ENCODE results near the gene TRMT5. TPM values are rescaled to one million over a fixed set of nuclear protein-coding genes. Genes with fewer than 3 reads are reported as not detected.

Gene TRMT5
- total RNA-seq, 1 experiment from 2014 or later = 16.3 TPM

- no peak overlapping the region for H3K4me3 Mint-ChIP-seq (ENCODE audit: unreplicated experiment)
- no peaks in the 10 kb centered on the region for H3K9me3 Mint-ChIP-seq (ENCODE audit: unreplicated experiment)
- TF ChIP-seq, protein P1, sequence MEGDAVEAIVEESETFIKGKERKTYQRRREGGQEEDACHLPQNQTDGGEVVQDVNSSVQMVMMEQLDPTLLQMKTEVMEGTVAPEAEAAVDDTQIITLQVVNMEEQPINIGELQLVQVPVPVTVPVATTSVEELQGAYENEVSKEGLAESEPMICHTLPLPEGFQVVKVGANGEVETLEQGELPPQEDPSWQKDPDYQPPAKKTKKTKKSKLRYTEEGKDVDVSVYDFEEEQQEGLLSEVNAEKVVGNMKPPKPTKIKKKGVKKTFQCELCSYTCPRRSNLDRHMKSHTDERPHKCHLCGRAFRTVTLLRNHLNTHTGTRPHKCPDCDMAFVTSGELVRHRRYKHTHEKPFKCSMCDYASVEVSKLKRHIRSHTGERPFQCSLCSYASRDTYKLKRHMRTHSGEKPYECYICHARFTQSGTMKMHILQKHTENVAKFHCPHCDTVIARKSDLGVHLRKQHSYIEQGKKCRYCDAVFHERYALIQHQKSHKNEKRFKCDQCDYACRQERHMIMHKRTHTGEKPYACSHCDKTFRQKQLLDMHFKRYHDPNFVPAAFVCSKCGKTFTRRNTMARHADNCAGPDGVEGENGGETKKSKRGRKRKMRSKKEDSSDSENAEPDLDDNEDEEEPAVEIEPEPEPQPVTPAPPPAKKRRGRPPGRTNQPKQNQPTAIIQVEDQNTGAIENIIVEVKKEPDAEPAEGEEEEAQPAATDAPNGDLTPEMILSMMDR (IDR thresholded peaks at IDR 0.05; ENCODE audit: insufficient read depth in 1 of 2, low read depth in 1 of 2, low read length in 1 of 2, severe bottlenecking in 1 of 2, unreplicated experiment in 1 of 2) = no peak
- H3K27ac Mint-ChIP-seq (ENCODE audit: unreplicated experiment) = no peak overlapping the region
- H3K27me3 Mint-ChIP-seq (ENCODE audit: insufficient read depth, unreplicated experiment) = no peaks in the 10 kb centered on the region
- Histone ChIP-seq H3K36me3 (ENCODE audit: control insufficient read depth, insufficient read depth, low read length) (no peaks in the 10 kb centered on the region), H3K4me1 (no peaks in the 10 kb centered on the region), H3K9me3 (no peaks in the 10 kb centered on the region), H3K27me3 (replicated peaks; ENCODE audit: control insufficient read depth, insufficient read depth, low read length) (no peaks in the 10 kb centered on the region), H3K4me3 (ENCODE audit: low read depth, low read length) (no peak overlapping the region)
- no peaks in the 10 kb centered on the region for H3K4me1 Mint-ChIP-seq (ENCODE audit: low read depth, unreplicated experiment)
- ChIA-PET POLR2A (no interaction called here), CTCF (no interaction called here)
- no peak for DNase-seq
- no peaks in the 10 kb centered on the region for H3K36me3 Mint-ChIP-seq (ENCODE audit: insufficient read depth, unreplicated experiment)
- intact Hi-C loops (cut with micrococcal nuclease; ENCODE audit: unreplicated experiment) = no loop called here
- no TSS peak for BruUV-seq (replicated peaks)
These were observed 18.7 kb upstream of the TRMT5 start for GRCh38 chr14:60999536-60999935.

DNA sequence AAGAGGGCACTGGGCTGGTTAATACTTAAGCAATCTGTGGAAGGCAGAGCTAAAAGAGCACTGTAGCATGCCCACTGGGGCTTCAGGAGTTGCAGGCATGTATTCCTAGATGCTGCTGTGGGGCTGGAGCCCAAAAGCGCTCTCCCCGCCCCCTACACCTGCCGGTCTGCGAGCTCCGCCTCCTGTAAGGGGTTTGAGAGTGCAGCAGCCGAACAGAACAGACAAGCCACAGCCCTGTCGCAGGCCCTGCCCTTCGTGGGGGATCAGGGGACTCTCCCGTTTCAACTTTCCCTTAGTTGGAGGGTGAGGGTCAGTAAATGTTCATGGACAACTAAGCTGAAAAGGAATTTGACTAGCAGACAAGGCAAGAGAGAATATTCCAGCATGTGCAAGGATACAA, 17.7 kb upstream of the TRMT5 start:
- intact Hi-C loops (cut with micrococcal nuclease; ENCODE audit: unreplicated experiment) = no loop called here
- Histone ChIP-seq H3K4me1 (no peaks in the 10 kb centered on the region), H3K27me3 (replicated peaks; ENCODE audit: control insufficient read depth, insufficient read depth, low read length) (no peaks in the 10 kb centered on the region), H3K36me3 (ENCODE audit: control insufficient read depth, insufficient read depth, low read length) (no peaks in the 10 kb centered on the region), H3K9me3 (no peaks in the 10 kb centered on the region), H3K4me3 (ENCODE audit: low read depth, low read length) (no peak overlapping the region)
- no peaks in the 10 kb centered on the region for H3K36me3 Mint-ChIP-seq (ENCODE audit: insufficient read depth, unreplicated experiment)
- H3K4me1 Mint-ChIP-seq (ENCODE audit: low read depth, unreplicated experiment) = no peaks in the 10 kb centered on the region
- no peaks in the 10 kb centered on the region for H3K9me3 Mint-ChIP-seq (ENCODE audit: unreplicated experiment)
- no peak overlapping the region for H3K27ac Mint-ChIP-seq (ENCODE audit: unreplicated experiment)
- no peaks in the 10 kb centered on the region for H3K27me3 Mint-ChIP-seq (ENCODE audit: insufficient read depth, unreplicated experiment)
- no peak overlapping the region for H3K4me3 Mint-ChIP-seq (ENCODE audit: unreplicated experiment)
- BruUV-seq (replicated peaks) = no TSS peak
- DNase-seq = no peak
- ChIA-PET POLR2A (no interaction called here), CTCF (no interaction called here)
- TF ChIP-seq, protein P1 (IDR thresholded peaks at IDR 0.05; ENCODE audit: insufficient read depth in 1 of 2, low read depth in 1 of 2, low read length in 1 of 2, severe bottlenecking in 1 of 2, unreplicated experiment in 1 of 2) = no peak

GRCh38 chr14:60989599-60989998, 8.7 kb upstream of the TRMT5 start:
- BruUV-seq (replicated peaks) = no TSS peak
- intact Hi-C loops (cut with micrococcal nuclease; ENCODE audit: unreplicated experiment) = no loop called here
- Histone ChIP-seq H3K4me1 (no peaks in the 10 kb centered on the region), H3K36me3 (ENCODE audit: control insufficient read depth, insufficient read depth, low read length) (peaks cover 1% of the 10 kb centered on the region; the same call in 1 of the 2 replicates), H3K4me3 (ENCODE audit: low read depth, low read length) (no peak overlapping the region), H3K9me3 (no peaks in the 10 kb centered on the region), H3K27me3 (replicated peaks; ENCODE audit: control insufficient read depth, insufficient read depth, low read length) (no peaks in the 10 kb centered on the region)
- Mint-ChIP-seq H3K4me3 (ENCODE audit: unreplicated experiment) (no peak overlapping the region), H3K27ac (ENCODE audit: unreplicated experiment) (no peak overlapping the region), H3K27me3 (ENCODE audit: insufficient read depth, unreplicated experiment) (no peaks in the 10 kb centered on the region), H3K36me3 (ENCODE audit: insufficient read depth, unreplicated experiment) (no peaks in the 10 kb centered on the region), H3K9me3 (ENCODE audit: unreplicated experiment) (no peaks in the 10 kb centered on the region), H3K4me1 (ENCODE audit: low read depth, unreplicated experiment) (no peaks in the 10 kb centered on the region)
- CTCF ChIA-PET = no interaction called here
- DNase-seq = no peak
- POLR2A ChIA-PET = interaction anchor here (0.7 kb wide), 1 partner anchor 608 kb away, joined by 3 read pairs; no protein-coding TSS in a partner anchor
- TF ChIP-seq, protein P1 (IDR thresholded peaks at IDR 0.05; ENCODE audit: insufficient read depth in 1 of 2, low read depth in 1 of 2, low read length in 1 of 2, severe bottlenecking in 1 of 2, unreplicated experiment in 1 of 2) = no peak

Measured in Caco-2 (cell line).